NOMO-1 treated with DMSO at 0.1 percent for 48 hours (cell line): Measurements from ENCODE around the gene AGRP.

Source experiments
- DNase-seq: peaks from one replicate; lab custom pipeline; 2025; ENCODE audit not compliant: unreplicated experiment; lab: John Stamatoyannopoulos, UW

The AGRP gene

DNA sequence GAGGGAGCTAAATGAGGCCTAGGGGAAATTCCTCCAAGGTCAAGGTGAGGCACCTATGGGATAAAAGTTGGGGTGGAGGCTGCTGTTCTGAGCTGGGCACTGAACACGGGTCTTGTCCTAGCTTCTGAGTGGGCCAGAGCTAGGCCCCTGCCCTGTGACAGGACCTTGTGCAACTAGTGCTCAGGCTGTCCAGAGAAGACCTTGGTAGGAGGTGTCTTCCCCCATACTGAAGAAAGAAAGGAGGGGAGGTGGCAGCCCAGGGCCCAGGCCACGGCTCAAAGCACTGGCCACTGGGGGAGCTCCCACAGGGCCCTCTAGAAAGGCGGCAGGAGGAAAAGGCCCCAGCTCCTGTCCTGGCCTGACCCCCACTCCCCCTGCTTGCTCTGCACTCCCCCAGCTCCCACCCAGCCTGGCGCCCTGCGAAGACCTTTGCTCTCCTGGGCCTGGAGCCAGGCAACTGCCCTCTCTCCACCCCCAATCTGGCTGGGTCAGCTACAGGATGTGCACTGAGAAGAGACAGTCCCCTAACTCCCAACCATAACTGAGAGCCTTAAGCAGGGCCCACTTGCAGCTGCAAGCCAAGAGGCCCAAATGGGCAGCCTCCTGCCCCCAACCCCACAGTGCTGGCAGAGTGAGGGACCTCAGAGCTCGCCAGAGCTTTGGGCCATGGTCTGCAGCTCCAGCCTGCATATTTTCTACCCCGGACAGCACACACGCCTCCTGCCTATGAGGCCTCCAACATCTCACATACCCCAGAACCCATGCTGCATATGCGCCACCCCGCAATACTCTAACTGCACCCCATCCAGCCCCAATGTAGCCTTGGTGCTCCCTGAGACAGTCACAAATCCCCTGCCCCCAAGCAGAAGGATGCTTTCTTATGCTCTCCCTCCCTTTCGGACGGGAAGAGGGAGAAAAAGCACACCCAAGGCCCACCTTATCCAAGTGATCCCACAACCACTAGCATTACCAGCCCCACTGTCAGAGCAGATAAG lies 37.1 kb downstream of the AGRP start:
- DNase-seq: no peak

DNA sequence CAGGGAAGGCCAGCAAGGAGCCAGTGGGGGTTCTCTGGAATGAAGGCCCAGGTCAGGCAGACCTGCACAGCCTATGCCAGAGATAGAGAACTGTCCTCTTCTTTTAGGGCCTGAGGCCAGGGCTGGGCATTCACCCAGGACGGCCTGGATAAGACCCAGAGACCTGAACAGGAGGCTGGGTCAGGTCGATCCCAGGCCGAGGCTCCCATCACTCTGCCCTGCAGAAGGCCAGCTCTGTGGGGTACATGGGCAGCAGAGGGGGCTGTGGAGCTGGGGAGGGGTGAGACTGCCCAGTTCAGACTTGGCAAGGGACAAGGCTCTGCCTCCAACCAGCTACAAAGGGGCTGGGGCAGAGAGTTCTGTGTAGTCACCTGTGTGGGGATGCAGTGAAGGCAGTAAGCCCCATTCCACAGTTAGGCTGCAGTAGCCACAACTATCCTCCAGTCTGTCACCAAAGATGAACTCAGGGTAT lies 37.9 kb downstream of the AGRP start:
- DNase-seq: no peak

DNA sequence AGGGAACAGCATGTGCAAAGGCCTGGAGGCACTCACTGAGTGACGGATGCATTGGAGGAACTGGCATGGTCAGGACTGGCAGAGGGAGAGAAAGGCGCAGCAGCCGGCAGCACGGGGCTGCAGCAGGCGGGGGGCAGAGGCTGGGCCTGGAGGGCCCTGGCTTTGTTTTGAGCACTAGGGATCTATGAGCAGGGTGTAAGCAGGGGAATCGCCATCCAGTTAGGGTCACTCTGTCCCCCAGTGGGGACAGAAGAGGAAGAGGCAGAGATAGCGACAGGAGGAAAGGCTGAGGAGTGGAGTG lies 38.3 kb downstream of the AGRP start:
- DNase-seq: no peak

DNA sequence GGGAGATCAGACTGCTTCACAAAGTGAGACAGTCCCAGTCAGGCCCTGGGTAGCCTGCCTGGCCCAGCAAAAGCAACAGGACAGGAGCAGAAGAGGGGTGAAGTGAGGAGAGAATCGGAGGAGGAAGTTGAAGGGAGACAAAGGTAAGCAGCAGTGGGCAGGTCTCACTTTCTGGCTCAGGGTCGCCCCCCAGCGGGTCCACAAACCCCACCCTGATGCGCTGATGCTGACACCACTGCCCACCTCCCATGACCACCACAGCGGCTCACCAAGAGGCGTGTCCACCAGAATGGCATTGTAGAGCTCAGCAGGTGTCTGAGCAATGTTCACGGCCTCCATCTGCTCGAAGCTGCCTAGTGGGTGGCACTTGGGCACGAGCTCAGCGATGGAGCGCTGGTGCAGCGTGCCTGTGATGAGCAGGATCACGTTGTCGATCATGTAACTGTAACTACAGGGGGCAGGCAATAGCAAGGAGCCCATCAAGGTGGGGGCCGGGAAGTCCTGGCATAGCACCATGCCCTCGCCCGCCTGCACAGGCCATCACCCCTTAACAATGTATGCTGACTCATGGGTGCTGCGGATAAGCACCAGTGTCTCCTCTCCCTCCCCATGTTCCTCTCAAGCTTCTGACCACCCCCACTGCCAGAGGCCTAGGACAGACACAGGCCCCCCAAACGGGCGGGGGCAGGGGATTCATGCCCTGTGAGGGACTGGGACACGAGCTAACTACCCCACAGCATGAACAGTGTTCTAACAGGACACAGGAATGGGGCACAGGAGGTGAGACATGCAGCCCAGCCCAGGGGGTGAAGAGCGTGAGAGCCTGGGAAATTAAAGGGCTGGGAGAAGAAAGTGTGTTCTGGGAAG lies 38.9 kb downstream of the AGRP start:
- DNase-seq: no peak

DNA sequence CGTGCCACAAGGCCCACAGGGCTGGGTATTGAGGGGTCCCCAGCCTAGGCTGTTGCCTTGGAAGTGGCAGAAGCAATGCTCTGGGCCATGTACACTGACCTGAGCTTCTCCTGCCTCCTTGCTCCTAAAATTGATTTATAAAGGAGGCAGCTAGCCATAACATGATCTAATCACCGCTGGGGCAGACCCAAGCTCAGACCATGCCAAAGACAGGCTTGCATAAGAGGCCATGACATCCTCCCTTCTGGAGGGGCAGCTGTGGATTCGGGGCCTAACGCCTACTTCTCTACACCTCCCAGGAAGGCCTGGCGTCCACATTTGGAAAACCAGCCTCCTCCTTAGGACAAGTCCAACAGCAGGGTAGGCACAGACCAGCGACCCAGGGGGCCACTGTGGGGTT lies 40.1 kb downstream of the AGRP start:
- no peak for DNase-seq

DNA sequence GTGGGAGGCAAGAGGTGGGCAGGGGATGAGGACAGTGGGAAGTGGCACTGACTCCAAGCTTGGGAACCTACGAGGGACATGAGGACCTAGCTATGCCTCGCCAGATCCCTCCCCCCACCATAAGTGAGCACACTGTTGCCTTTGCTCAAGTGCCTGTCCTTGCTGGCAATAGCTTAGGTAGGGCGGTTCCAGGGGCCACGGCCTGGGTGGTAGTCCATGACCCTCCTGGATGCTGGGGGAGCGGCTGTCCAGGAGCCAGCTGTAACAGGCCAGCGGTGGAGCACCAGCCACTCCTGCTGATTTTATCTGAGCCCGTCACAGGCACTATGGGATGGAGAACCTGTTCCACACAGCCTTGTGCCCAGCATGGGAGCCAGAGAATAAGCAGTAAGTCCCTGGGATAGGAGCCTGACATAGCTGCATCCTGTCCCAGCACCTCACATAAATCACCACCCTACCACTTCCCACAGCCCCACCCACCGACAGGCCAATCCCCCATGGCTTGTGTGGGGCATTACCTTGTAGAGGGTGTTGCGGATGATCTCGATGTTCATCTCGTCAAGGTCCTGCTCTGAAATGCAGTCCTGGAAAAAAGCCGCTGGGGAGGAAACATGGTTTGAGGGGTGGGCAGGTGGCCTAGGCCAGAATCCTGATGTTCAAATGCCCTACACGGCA lies 40.6 kb downstream of the AGRP start:
- DNase-seq: no peak

- no peak for DNase-seq
These were observed 41.4 kb downstream of the AGRP start for GRCh38 chr16:67441907-67442306.

DNA sequence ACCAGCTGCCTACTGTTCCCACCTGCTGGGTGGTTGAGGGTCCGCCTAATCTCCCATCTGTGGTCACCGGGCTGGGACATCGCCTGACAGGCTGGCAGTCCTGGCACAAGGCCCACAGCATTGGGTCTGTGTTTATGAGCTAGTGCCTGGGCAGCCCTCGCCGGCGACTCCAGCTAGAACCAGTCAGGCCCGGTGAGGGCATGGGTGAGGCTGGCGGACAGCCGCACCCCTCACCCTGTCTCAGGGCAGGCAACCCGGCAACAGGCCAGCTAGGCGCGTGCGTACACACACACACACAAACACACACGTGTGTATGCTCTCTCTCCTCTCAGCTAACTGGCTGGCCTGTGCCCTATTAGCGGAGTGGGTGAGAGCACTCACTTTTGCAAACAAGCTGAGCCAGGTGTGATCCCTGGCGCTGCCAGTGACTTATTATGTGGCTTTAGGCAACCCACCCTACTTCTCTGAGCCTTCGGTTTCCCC lies 42.0 kb downstream of the AGRP start:
- no peak for DNase-seq

DNA sequence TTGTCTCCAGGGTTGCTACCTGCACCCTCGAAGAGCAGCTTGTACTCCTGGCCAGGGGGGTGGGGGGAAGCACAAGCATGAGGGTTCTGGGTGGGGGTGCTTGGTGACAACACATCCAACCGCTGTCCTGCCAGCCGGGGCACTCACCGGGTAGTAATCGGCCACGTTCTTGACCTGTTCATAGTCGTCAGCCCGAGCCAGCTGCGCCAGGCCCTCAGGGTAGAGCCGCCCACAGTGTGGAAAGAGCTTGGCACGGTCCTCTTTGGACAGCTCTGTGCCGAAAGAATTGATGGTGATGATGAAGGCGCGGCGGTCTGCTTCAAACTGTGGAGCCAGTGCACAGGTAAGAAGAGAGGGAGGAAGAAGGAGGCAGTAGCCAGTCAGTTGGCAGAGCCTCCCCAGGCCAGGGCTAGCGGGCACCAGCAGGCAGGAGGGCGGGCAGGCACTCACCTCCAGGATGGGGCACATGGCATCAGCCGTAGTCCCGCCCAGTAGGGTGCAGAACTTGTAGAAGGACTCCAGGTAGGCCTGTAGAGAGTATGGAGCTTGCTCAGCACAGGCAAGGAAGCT lies 44.4 kb downstream of the AGRP start:
- no peak for DNase-seq

DNA sequence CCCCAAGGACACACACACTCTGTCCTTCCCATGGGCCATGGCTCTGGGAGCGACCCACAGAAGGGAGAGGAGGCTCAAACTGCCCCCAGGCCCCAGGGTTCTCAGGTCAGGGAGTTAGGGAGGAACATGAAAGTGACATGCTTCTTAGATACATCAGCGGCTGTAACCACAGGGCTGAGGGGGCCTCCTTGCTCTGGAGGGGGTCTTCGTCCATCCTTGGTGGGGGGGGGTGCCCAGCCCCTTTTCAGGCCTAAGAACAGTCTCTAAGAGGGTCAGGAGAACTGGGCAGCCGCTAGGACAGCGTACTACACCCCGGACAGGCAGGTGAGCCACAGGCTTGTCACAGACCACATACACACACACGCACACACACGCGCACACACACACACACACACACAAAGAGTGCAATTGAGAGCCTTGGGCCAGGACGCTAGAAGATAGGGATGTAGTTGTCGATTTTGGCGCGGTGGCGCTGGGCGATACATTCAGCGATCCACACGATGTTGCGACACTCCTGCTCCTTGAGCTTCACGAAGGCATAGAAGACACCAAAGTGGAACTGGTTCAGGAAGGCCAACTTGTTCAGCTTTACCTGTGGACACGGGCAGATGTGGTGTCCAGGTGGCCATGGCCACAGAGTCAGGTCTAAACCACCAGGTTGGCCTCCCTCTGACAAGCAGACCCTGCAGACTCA lies 45.1 kb downstream of the AGRP start:
- no peak for DNase-seq

GRCh38 chr16:67437513-67437912 lies 45.8 kb downstream of the AGRP start:
- DNase-seq: no peak

DNA sequence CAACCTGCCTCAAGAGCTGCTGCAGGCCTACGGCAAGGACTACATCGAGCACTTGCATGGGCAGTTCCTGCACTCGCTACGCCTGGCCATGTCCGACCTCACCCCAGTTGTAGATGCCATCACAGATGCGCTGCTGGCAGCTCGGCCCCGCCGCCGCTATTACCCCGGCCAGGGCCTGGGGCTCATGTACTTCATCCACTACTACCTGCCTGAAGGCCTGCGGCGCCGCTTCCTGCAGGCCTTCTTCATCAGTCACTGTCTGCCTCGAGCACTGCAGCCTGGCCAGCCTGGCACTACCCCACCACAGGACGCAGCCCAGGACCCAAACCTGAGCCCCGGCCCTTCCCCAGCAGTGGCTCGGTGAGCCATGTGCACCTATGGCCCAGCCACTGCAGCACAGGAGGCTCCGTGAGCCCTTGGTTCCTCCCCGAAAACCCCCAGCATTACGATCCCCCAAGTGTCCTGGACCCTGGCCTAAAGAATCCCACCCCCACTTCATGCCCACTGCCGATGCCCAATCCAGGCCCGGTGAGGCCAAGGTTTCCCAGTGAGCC lies 46.6 kb downstream of the AGRP start:
- no peak for DNase-seq

- DNase-seq: no peak
These were observed 47.6 kb downstream of the AGRP start for GRCh38 chr16:67435758-67436164.

- DNase-seq: no peak
These were observed 50.1 kb downstream of the AGRP start for GRCh38 chr16:67433131-67433719.
